8988T (cell line): ENCODE measurements around the gene POPDC3.

Experiments
- DNase-seq: peaks from one replicate; pipeline ENCODE4 v3.0.0; 2011

The POPDC3 gene

DNA sequence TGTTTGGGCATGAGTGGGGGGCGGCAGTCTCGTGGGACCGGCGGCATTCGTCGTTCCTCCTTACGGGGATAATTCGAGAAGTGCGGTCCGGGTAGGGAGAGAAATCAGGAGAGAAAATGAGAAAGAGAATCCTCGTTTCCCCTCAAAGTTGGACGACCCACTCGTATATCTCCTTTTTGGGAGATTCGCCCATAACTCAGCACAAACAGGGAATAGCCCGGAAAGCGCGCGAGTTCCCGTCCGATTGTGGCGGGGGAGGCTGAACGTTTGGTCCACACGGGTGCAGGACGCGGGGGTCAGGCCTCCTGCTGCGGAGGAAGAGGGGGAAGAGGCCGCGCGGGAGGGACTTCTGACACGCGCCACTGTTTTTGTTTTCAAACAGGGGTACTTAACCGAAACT is 42.4 kb downstream of the POPDC3 start:
- no peak for DNase-seq

DNA sequence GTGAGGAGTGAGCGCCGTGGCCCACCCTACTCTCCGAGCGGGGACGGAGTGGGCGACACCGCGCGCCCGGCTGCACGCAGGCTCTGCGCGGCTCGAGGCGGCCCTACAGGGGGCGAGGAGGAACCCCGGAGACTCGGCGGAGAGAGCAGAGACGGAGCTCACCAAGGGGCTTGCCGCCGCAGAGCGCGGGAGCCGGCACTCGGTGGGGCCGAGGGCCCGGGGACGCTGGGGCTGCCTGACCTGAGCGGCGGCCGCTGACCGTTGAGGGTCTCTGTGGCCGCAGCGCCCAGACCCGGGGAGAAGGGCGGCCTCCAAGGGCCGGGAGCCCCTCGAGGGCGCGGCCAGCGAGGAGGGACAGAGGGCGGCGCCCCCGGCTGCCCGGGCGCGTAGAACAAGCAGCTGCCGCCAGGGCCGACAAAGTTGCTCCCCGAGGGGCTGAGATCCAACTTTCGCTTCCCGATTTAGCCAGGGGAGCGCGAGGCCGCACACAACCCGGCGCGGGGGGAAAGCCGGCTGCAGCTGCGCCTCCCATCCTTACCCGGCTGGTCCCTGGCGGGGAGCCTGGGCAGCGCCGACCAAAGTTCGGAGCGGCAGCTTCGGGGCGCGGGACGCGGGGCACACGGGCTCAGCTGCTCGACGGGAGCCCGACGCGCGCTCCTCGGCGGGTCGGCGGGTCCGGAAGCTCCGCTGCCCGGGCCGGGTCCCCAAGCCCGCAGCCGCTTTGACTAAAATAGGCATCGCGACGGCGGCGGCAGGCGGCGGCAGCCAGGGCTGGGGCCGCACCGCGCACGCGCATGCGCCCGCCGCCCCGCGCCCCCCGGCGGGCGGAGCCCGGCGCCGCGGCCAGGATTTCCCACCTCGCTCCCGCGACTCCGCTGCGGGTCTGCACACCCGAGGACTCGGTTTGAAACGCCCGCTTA is 43.1 kb downstream of the POPDC3 start:
- DNase-seq, result no peak

DNA sequence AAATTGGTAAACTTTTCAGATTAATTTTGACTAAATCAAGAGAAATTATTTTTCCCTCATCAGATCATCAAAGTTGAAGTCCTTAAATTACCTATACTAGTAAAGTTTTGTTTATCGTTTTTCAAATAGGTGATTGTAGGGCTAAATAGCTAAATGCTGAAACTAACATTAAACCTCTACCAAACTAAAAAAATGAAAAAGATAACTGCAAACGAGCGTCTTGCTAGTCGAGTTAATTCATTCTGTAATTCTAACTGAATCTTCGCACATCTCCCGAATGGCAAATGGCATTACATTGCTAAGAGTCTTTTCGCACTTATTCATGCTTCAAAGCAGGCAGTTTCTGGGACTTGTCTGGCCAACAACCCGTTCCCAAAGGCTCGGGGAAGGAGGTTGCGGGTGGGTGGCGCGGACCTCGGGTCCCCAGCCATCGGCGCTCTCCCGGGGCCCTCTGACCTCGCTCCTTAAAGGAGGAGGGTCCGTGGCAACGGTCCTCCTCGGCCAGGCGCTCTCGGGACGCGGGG is 43.8 kb downstream of the POPDC3 start:
- no peak for DNase-seq

DNA sequence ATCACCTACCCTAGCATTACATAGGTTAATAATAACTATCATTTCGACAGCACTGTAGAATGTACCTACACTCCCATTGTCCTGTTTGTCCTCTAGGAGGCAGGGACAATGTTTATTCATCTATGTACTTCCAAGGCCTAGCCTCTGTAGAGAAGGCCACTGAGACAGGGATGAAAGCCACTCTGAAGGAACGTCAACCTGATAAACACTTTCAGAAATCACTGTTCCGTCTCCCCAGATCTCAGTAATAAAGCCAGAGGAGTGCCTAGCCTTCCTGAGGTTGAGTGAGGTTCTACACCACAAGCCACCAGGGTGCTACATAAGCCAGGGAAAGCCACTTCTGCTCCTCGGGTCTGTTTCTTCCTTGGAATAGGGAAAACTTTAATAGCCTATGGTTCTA is 44.8 kb downstream of the POPDC3 start:
- DNase-seq, result no peak

DNA sequence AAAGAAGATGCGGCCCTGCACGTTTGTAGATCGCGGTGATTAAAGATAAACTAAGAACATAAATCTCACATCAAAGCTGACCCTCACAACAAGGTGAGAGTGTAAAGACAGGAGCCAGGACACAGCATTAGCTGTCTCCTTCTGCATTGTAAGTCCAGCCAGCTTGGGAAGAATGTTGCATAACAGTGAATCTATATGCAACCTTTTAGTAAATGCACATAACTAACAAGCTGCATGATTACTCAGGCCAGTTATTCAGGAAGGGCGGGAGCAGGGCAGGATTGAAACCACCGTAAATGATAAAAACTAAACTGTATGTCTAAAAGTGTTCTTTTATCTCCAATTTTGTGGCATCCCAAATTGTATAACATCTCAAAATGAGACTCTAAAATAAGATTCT is 57.1 kb downstream of the POPDC3 start:
- no peak for DNase-seq

DNA sequence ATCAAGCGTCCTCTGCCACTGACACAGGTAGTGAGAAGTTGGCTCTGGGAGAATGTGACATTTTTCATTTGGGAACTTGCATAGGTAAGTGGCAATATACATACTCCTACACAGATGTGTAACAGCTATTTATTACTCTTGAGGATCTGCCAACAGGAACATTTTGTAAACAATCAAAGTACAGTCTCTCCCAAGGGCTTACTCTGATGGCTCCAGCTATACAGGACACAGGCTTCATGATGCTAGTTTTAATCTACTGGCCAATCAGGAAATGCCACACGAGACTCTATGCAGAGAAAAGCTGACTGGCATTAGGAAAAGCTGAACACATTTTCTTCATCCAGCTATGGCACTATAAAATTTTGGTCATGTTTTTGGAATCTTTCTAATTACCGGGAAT is 57.8 kb downstream of the POPDC3 start:
- no peak for DNase-seq

DNA sequence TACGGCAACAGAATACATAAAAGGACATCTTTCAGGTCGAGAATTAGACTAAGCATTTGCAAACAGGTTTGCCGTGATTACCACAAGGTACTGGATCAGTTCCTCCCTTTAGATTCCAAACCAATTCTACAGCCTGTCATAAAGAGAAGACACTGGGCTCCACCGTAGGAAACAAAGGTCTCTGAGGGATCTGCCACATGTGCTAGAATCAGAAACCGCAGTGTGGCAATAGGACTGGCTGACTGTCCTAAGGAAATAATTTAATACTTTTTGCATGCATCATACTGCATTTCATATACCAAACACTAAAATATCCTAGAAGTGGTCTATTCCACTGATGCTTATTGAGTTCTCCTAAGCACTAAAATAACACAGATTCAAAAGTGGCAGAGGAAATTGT is 59.2 kb downstream of the POPDC3 start:
- no peak for DNase-seq

DNA sequence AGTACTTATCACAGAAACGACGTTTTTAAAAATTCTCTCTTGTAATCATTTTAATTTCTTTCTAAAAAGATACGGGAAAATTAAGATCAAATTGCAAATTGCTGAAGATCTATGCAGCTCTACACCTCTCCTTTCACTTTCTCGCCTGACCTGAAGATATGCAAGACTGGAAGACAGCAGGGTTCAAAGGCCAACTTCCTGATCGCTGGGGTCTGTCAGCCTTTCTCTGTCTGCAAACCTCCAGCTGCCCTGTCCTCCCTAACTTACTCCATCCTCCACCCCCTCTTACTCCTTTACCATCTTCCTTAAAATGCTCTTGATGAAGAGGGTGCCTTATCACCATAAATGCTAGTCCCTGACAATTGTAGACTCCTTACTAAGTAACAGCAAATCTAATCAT is 63.7 kb downstream of the POPDC3 start:
- DNase-seq, result no peak

DNA sequence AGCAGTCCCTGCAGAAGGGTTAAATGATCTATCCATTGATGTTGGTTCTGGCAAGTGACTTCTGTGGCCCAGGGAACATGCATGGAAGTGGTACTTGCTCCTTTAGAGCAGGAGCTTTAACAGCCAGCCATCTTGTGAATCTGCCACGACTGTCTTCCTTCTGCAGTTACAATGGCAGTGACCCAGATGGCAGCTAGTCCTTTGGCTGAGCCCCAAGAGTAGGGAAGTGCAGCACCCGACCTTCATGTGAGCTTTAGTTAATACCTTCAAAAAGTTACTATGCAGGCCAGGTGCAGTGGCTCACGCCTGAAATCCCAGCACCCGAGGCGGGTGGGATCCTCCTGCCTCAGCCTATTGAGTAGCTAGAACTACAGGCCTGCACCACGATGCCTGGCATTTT is 66.4 kb downstream of the POPDC3 start:
- no peak for DNase-seq

DNA sequence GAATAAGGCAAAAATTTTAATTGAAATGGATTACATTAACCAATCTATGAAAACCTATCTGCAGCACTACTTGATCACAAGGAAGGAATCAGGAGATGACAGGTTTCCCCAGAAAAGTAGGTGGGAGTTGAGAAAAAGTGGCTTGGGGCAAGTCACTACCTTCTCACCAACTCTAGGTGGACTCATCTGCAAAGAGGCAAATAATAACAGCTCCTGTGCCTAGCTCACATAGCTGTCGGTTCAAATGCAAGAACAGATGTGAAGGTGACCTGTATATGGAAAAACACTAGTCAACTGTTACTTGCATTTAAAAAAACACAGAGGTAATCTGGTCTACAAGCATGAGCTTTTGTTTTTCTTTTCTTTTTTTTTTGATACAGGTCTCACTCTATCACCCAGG is 67.2 kb downstream of the POPDC3 start:
- no peak for DNase-seq

DNA sequence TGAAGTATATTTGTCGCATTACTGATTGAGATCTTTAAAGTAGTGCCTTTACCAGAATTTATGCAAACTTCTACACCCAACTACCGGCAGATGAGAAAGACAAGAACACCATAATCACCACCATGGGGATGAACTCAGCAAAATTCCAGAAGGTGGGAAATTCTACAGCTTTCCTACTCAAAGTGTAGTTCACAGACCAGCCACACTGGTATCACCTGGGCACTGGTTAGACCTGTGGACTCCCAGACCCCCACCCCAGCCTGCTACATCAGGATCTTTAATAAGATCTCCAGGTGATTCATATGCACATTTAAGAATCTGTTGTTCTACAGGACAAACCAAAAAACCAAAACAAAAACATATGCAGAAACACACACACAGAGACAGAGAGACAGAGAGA is 67.9 kb downstream of the POPDC3 start:
- no peak for DNase-seq

DNA sequence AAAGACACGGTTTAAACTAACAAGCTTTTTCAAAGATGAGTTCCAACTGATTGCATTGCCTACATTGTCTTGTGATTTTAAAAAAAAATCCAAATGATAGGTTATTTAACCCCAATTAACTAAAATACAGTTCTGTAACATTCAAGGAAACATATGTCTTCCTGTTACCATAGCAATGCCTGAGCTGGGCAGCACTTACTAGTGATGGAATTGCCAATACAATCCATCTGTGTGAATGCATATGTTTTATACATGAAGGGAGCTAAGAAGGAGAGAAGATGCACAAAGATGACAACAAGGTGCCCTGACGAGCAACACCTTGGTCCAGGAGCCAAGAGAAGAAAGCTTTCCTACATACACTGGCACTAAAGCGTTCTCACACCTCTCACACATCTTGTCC is 68.7 kb downstream of the POPDC3 start:
- DNase-seq, result no peak

DNA sequence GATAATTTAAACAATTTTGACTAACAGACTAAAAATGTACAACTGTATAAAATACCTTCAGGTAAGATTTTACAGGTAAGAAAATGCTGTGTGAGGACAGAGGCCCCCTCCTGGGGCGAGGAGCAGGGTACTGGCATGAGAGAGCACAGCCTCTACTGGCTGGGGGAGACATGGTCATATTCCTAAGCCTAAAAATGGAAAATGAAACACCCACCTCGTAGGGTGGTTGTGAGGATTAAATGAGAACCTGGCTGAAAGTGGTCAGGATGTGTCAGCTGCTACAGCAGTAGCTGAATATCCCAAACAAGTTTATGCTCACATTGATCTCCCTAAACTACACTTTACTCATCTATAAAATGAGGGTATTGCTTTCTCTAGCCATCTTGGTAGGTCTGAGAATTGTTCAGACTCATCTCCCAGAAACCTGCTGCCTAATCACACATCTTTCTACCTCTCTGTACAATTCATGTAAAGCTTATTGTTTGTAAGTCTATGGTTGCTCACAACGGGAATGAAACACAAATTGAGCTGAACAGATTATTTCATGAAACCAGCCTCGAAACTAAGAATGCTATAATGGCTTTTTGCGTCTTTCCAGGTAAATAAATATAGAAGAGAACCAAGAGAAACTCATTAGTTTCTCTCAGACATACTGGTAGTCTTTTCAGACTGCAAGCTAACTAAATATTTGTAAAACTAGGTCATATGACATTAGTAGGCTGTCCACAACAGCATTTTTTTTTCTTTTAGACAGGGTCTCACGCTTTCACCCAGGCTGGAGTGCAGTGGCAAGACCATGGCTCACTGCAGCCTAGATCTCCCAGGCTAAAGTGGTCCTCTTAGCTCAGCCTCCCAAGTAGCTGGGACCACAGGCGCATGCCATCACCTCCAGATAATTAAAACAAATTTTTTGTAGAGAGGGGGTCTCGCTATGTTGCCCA is 69.6 kb downstream of the POPDC3 start:
- DNase-seq, result no peak

DNA sequence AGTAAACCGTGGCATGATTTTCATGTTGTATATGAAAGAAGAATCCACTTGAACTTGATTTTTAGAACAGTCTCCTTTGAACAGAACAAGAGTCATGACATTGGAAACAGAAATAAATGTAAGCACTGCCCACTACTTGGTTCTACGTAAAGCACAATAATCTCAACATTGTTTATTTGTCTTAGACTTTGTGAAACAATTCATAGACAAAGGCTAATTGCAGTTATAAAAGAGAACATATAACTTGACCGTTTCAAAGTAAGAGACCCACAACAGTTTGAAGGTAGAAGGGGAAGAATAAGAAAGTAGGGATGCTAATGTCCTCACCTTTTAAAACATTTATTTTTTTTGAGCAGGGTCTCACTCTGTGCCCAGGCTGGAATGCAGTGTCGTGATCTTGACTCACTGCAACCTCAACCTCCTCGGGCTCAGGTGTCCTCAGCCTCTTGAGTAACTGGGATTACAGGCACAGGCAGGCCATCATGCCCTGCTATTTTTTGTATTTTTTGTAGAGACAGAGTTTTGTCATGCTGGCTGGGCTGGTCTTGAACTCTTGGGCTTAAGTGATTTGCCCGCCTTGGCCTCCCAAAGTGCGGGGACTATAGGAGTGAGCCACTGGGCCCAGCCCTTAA is 71.1 kb downstream of the POPDC3 start:
- no peak for DNase-seq
